Measurements from ENCODE around the gene SYNGR3. TPM values are rescaled to one million over a fixed set of nuclear protein-coding genes. Genes with fewer than 3 reads are reported as not detected.

Gene SYNGR3
- polyA plus RNA-seq, 3 donors: 0.20 to 0.29 TPM; not detected in 1

DNA sequence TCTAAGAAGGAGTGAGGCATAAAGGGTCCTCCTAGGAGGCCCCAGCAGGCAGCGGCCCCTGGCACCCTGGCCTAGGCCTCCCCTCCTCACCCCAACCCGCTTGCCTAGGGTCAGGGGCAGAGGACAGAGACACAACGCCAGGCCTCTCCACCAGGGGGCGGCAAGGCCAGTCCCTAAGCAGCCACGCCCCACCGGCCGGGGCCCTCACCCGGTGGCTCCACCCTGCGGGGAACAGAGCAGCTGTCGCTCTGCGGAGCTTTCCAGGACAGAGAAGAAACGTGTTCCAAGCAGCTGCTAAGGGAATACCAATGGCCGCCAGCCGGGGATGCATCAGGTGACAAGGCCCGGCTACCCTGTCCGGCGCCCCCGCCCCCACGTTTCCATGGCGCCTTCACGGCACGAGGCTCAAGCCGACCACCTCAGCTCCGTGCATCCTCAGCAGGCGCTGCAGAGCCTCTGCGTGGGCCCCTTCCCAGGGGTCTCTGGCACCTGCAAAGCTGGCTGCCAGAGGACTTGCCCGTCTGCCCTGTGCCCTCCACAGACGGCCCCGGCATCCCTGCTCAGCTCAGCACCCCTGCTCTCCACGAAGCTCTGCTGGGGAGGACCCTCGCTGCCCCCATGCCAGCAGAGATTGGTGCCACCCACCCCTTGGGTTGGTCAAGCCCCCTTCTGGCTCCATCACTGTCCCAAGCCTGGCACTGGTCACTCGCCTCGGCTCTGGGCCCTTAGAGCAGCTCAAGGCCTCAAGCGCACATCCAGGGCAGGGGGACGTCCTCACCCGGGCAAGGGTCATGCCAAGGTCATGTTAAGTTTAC, 14.3 kb downstream of the SYNGR3 start:
- Mint-ChIP-seq H3K4me1 (peaks cover 41% of the 10 kb centered on the region), H3K36me3 (peaks cover 22 to 43% of the 10 kb centered on the region in 2 donors), H3K27ac (peak overlapping the region in 2 of 7 donors; percentile 12 to 77), H3K9me3 (peaks cover 0 to 2% (median 0%) of the 10 kb centered on the region in 7 donors), H3K27me3 (ENCODE audit: low read depth in 3 of 3) (peaks cover 0 to 1% (median 0%) of the 10 kb centered on the region in 3 donors), H3K4me3 (no peak overlapping the region)
- no peak overlapping the region for H3K27ac ChIP-seq (ENCODE audit: low read depth in 1 of 2, low read length in 2 of 2)
- peaks cover 39 to 44% of the 10 kb centered on the region in 2 donors for H3K36me3 ChIP-seq (replicated peaks in 1 of 2; ENCODE audit: control insufficient read depth in 1 of 2, insufficient read depth in 2 of 2, low read length in 2 of 2)
- intact Hi-C loops (cut with micrococcal nuclease): loop anchor here (10.0 kb wide), 2 partner anchors 241 to 251 kb away; partner anchors contain the start of gene ECI1 (in 1 of the 2)
- WGBS (ENCODE audit: insufficient coverage): 42% methylated on average over 36 of the region's 36 CpGs
- H3K27me3 ChIP-seq (ENCODE audit: control insufficient read depth in 2 of 2, insufficient read depth in 2 of 2, low read length in 2 of 2): no peaks in the 10 kb centered on the region
- peak overlapping the region; percentile 48 for H3K4me2 ChIP-seq (replicated peaks; ENCODE audit: extremely low read depth, low read length, poor library complexity, severe bottlenecking)
- TF ChIP-seq, protein P1, sequence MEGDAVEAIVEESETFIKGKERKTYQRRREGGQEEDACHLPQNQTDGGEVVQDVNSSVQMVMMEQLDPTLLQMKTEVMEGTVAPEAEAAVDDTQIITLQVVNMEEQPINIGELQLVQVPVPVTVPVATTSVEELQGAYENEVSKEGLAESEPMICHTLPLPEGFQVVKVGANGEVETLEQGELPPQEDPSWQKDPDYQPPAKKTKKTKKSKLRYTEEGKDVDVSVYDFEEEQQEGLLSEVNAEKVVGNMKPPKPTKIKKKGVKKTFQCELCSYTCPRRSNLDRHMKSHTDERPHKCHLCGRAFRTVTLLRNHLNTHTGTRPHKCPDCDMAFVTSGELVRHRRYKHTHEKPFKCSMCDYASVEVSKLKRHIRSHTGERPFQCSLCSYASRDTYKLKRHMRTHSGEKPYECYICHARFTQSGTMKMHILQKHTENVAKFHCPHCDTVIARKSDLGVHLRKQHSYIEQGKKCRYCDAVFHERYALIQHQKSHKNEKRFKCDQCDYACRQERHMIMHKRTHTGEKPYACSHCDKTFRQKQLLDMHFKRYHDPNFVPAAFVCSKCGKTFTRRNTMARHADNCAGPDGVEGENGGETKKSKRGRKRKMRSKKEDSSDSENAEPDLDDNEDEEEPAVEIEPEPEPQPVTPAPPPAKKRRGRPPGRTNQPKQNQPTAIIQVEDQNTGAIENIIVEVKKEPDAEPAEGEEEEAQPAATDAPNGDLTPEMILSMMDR (IDR thresholded peaks at IDR 0.05): peak; percentile 99
- H2AFZ ChIP-seq (ENCODE audit: insufficient read depth, low read depth, low read length, poor library complexity, severe bottlenecking): no peak overlapping the region
- H4K20me1 ChIP-seq (ENCODE audit: insufficient read depth, low read length): peaks cover 67% of the 10 kb centered on the region
- peak; percentile 86 to 91 (median 87) for DNase-seq
- no peaks in the 10 kb centered on the region for H3K9me3 ChIP-seq (replicated peaks in 1 of 2; ENCODE audit: control insufficient read depth in 1 of 2, insufficient read depth in 1 of 2, low read length in 2 of 2)
- H3K9ac ChIP-seq (ENCODE audit: insufficient read depth, low read length, poor library complexity, severe bottlenecking): no peak overlapping the region
- peaks cover 56% of the 10 kb centered on the region for H3K79me2 ChIP-seq (ENCODE audit: insufficient read depth, low read length)
- H3K4me1 ChIP-seq (ENCODE audit: control insufficient read depth in 1 of 2, insufficient read depth in 2 of 2, low read length in 2 of 2): peaks cover 28 to 51% of the 10 kb centered on the region in 2 donors
- peak overlapping the region in 1 of 3 experiments; percentile 36 for H3K4me3 ChIP-seq (replicated peaks in 1 of 3; ENCODE audit: low read depth in 2 of 3, low read length in 3 of 3)

DNA sequence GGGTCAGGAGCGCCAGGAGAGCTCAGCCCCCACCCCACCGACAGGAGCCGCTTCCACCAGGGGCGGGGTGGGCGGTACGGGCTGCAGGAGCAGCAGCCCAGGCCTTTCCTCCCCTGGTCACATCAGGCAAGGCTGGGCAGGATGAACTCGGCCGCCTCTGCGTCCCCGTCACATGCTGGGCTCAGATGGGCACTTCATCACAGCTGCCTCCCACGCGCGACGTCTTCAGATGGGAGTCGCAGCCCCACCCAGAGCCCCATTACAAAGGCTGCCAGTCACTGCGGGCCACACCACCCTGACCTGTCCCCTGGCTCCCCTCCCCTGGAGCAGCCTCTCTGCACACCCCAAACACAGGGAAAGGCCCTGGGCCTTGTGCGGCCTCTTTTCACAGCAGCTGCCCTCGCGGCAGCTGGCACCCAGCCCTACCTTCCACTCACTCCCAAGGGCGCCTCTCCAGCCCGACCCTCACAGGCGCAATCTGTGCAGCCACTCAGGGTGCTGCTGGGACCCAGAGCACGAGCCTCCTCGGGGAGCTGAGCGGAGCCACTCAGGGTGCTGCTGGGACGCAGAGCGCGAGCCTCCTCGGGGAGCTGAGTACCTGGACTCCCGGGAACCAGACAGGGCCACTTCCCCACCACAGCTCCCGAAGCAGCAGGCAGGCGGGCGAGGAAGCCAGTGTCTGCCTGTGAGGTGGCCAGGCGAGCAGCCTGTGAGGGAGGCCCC, 15.2 kb downstream of the SYNGR3 start:
- Histone ChIP-seq H3K4me2 (replicated peaks; ENCODE audit: extremely low read depth, low read length, poor library complexity, severe bottlenecking) (no peak overlapping the region), H3K4me1 (ENCODE audit: control insufficient read depth in 1 of 2, insufficient read depth in 2 of 2, low read length in 2 of 2) (peaks cover 31 to 57% of the 10 kb centered on the region in 2 donors), H3K4me3 (replicated peaks in 1 of 3; ENCODE audit: low read depth in 2 of 3, low read length in 3 of 3) (no peak overlapping the region), H3K27ac (ENCODE audit: low read depth in 1 of 2, low read length in 2 of 2) (no peak overlapping the region), H3K9ac (ENCODE audit: insufficient read depth, low read length, poor library complexity, severe bottlenecking) (no peak overlapping the region), H2AFZ (ENCODE audit: insufficient read depth, low read depth, low read length, poor library complexity, severe bottlenecking) (no peak overlapping the region), H3K36me3 (replicated peaks in 1 of 2; ENCODE audit: control insufficient read depth in 1 of 2, insufficient read depth in 2 of 2, low read length in 2 of 2) (peaks cover 31 to 35% of the 10 kb centered on the region in 2 donors), H4K20me1 (ENCODE audit: insufficient read depth, low read length) (peaks cover 67% of the 10 kb centered on the region), H3K27me3 (ENCODE audit: control insufficient read depth in 2 of 2, insufficient read depth in 2 of 2, low read length in 2 of 2) (no peaks in the 10 kb centered on the region), H3K9me3 (replicated peaks in 1 of 2; ENCODE audit: control insufficient read depth in 1 of 2, insufficient read depth in 1 of 2, low read length in 2 of 2) (no peaks in the 10 kb centered on the region), H3K79me2 (ENCODE audit: insufficient read depth, low read length) (peaks cover 60% of the 10 kb centered on the region)
- 69% methylated on average over 34 of the region's 34 CpGs for WGBS (ENCODE audit: insufficient coverage)
- Mint-ChIP-seq H3K27me3 (ENCODE audit: low read depth in 3 of 3) (peaks cover 0 to 1% (median 0%) of the 10 kb centered on the region in 3 donors), H3K4me3 (no peak overlapping the region), H3K36me3 (peaks cover 21 to 36% of the 10 kb centered on the region in 2 donors), H3K27ac (peak overlapping the region in 1 of 7 donors; percentile 50), H3K9me3 (peaks cover 0 to 2% (median 0%) of the 10 kb centered on the region in 7 donors), H3K4me1 (peaks cover 43% of the 10 kb centered on the region)
- intact Hi-C loops (cut with micrococcal nuclease): loop anchor here (5.0 to 10.0 kb wide), 4 partner anchors 42 to 250 kb away; partner anchors contain the start of genes ECI1 (in 1 of the 2), NTHL1 (in 1 of the 2) and TSC2 (in 1 of the 2)
- TF ChIP-seq, protein P1 (IDR thresholded peaks at IDR 0.05): no peak
- DNase-seq: no peak

All from CD14-positive monocyte (primary cell).